ENCODE results near the gene CPVL. TPM values are rescaled to one million over a fixed set of nuclear protein-coding genes. Genes with fewer than 3 reads are reported as not detected.

CPVL gene
- total RNA-seq, 1 donor from 2014 or later, result 22.1 TPM

GRCh38 chr7:29042824-29043231 lies 103.5 kb downstream of the CPVL start:
- Mint-ChIP-seq H3K4me3 (ENCODE audit: low read depth) (no peak overlapping the region), H3K36me3 (ENCODE audit: insufficient read depth) (no peaks in the 10 kb centered on the region), H3K27ac (peak overlapping the region; percentile 17), H3K4me1 (ENCODE audit: low read depth) (peaks cover 38% of the 10 kb centered on the region), H3K27me3 (no peaks in the 10 kb centered on the region), H3K9me3 (ENCODE audit: low read depth) (peaks cover 3% of the 10 kb centered on the region)
- TF ChIP-seq CTCF (IDR thresholded peaks at IDR 0.05; ENCODE audit: unreplicated experiment), result no peak
- no peak for DNase-seq (ENCODE audit: low spot score, unreplicated experiment)

- H3K27ac Mint-ChIP-seq, result no peak overlapping the region
- no peak overlapping the region for H3K4me3 Mint-ChIP-seq (ENCODE audit: low read depth)
- H3K27me3 Mint-ChIP-seq, result no peaks in the 10 kb centered on the region
- no peaks in the 10 kb centered on the region for H3K36me3 Mint-ChIP-seq (ENCODE audit: insufficient read depth)
- no peak for DNase-seq (ENCODE audit: low spot score, unreplicated experiment)
- H3K4me1 Mint-ChIP-seq (ENCODE audit: low read depth), result peaks cover 38% of the 10 kb centered on the region
- TF ChIP-seq CTCF (IDR thresholded peaks at IDR 0.05; ENCODE audit: unreplicated experiment), result no peak
- no peaks in the 10 kb centered on the region for H3K9me3 Mint-ChIP-seq (ENCODE audit: low read depth)
These were observed 104.3 kb downstream of the CPVL start for GRCh38 chr7:29041991-29042390.

- Mint-ChIP-seq H3K27ac (no peak overlapping the region), H3K36me3 (ENCODE audit: insufficient read depth) (no peaks in the 10 kb centered on the region), H3K4me3 (ENCODE audit: low read depth) (no peak overlapping the region), H3K4me1 (ENCODE audit: low read depth) (peaks cover 34% of the 10 kb centered on the region), H3K9me3 (ENCODE audit: low read depth) (no peaks in the 10 kb centered on the region), H3K27me3 (no peaks in the 10 kb centered on the region)
- no peak for DNase-seq (ENCODE audit: low spot score, unreplicated experiment)
- TF ChIP-seq CTCF (IDR thresholded peaks at IDR 0.05; ENCODE audit: unreplicated experiment), result no peak
These were observed 105.8 kb downstream of the CPVL start for GRCh38 chr7:29040579-29040925.

GRCh38 chr7:29039821-29040578 lies 106.3 kb downstream of the CPVL start:
- no peak for DNase-seq (ENCODE audit: low spot score, unreplicated experiment)
- no peak overlapping the region for H3K4me3 Mint-ChIP-seq (ENCODE audit: low read depth)
- no peak overlapping the region for H3K27ac Mint-ChIP-seq
- H3K36me3 Mint-ChIP-seq (ENCODE audit: insufficient read depth), result no peaks in the 10 kb centered on the region
- H3K27me3 Mint-ChIP-seq, result no peaks in the 10 kb centered on the region
- TF ChIP-seq CTCF (IDR thresholded peaks at IDR 0.05; ENCODE audit: unreplicated experiment), result no peak
- no peaks in the 10 kb centered on the region for H3K9me3 Mint-ChIP-seq (ENCODE audit: low read depth)
- peaks cover 31% of the 10 kb centered on the region for H3K4me1 Mint-ChIP-seq (ENCODE audit: low read depth)

- no peak overlapping the region for H3K4me3 Mint-ChIP-seq (ENCODE audit: low read depth)
- peaks cover 24% of the 10 kb centered on the region for H3K4me1 Mint-ChIP-seq (ENCODE audit: low read depth)
- no peaks in the 10 kb centered on the region for H3K27me3 Mint-ChIP-seq
- TF ChIP-seq CTCF (IDR thresholded peaks at IDR 0.05; ENCODE audit: unreplicated experiment), result no peak
- no peaks in the 10 kb centered on the region for H3K9me3 Mint-ChIP-seq (ENCODE audit: low read depth)
- H3K36me3 Mint-ChIP-seq (ENCODE audit: insufficient read depth), result no peaks in the 10 kb centered on the region
- H3K27ac Mint-ChIP-seq, result no peak overlapping the region
- DNase-seq (ENCODE audit: low spot score, unreplicated experiment), result no peak
These were observed 107.9 kb downstream of the CPVL start for GRCh38 chr7:29038463-29038862.

Measured in progenitor cell of endocrine pancreas (in vitro differentiated cells).